Ishikawa (cell line): ENCODE measurements around the gene PRXL2B.

ENCODE experiments used
- CEBPB ChIP-seq: IDR thresholded peaks from 2 replicates; pipeline ENCODE4 v1.6.1; 2012
- CREB1 ChIP-seq: IDR thresholded peaks from 2 replicates; pipeline ENCODE4 v1.6.1; 2012; ENCODE audit warnings: low read depth
- EGR1 ChIP-seq: IDR thresholded peaks from 2 replicates; pipeline ENCODE4 v1.6.1; 2012
- EP300 ChIP-seq: IDR thresholded peaks from 2 replicates; pipeline ENCODE4 v1.6.1; 2012; ENCODE audit warnings: borderline replicate concordance
- FOXM1 ChIP-seq: IDR thresholded peaks from 2 replicates; pipeline ENCODE4 v1.6.1; 2012; ENCODE audit warnings: low read depth, borderline replicate concordance
- MAX ChIP-seq: IDR thresholded peaks from 2 replicates; pipeline ENCODE4 v1.6.1; 2012
- NFIC ChIP-seq: IDR thresholded peaks from 2 replicates; pipeline ENCODE4 v1.6.1; 2012
- RAD21 ChIP-seq: IDR thresholded peaks from 2 replicates; pipeline ENCODE4 v1.6.1; 2012; ENCODE audit warnings: low read depth
- REST ChIP-seq: IDR thresholded peaks from 2 replicates; pipeline ENCODE4 v1.6.1; 2012; ENCODE audit warnings: low read depth, mild to moderate bottlenecking
- TAF1 ChIP-seq: IDR thresholded peaks from 2 replicates; pipeline ENCODE4 v1.6.1; 2012; ENCODE audit warnings: low read depth, mild to moderate bottlenecking
- TCF12 ChIP-seq: IDR thresholded peaks from 2 replicates; pipeline ENCODE4 v1.6.1; 2012; ENCODE audit warnings: low read depth
- TEAD4 ChIP-seq: IDR thresholded peaks from 2 replicates; pipeline ENCODE4 v1.6.1; 2012
- USF1 ChIP-seq: IDR thresholded peaks from 2 replicates; pipeline ENCODE4 v1.6.1; 2012
- YY1 ChIP-seq: IDR thresholded peaks from 2 replicates; pipeline ENCODE4 v1.6.1; 2012; ENCODE audit warnings: low read depth
- ZBTB7A ChIP-seq: IDR thresholded peaks from 2 replicates; pipeline ENCODE4 v1.6.1; 2012; ENCODE audit warnings: low read depth

PRXL2B gene

GRCh38 chr1:2583871-2584351 is 2.7 kb upstream of the PRXL2B start:
- TF ChIP-seq USF1 (peak; percentile 90), TCF12 (no peak)

GRCh38 chr1:2584686-2585317 is 1.8 kb upstream of the PRXL2B start:
- TF ChIP-seq CREB1 = no peak
- TF ChIP-seq NFIC = no peak
- no peak for TF ChIP-seq TCF12
- TF ChIP-seq EGR1 = no peak
- no peak for TF ChIP-seq USF1
- TF ChIP-seq TEAD4 = no peak
- TF ChIP-seq TAF1 = no peak
- TF ChIP-seq CEBPB = no peak
- TF ChIP-seq YY1 = no peak
- TF ChIP-seq MAX = no peak
- TF ChIP-seq EP300 = no peak
- TF ChIP-seq REST = no peak
- no peak for TF ChIP-seq FOXM1
- no peak for TF ChIP-seq ZBTB7A
- TF ChIP-seq RAD21 = no peak

GRCh38 chr1:2585318-2586092 is 1.1 kb upstream of the PRXL2B start:
- no peak for TF ChIP-seq USF1
- TF ChIP-seq NFIC = no peak
- no peak for TF ChIP-seq TCF12
- no peak for TF ChIP-seq CEBPB
- TF ChIP-seq TEAD4 = no peak
- TF ChIP-seq EGR1 = no peak
- TF ChIP-seq EP300 = no peak
- TF ChIP-seq YY1 = no peak
- TF ChIP-seq RAD21 = no peak
- no peak for TF ChIP-seq FOXM1
- TF ChIP-seq CREB1 = no peak
- no peak for TF ChIP-seq MAX
- no peak for TF ChIP-seq ZBTB7A
- TF ChIP-seq TAF1 = no peak
- no peak for TF ChIP-seq REST

- TF ChIP-seq TAF1 (0 out of 2 replicates have a peak, but pooled peaks have one; percentile 32), TEAD4 (no peak), EGR1 (no peak), YY1 (no peak), RAD21 (no peak), NFIC (no peak), TCF12 (no peak), EP300 (no peak), USF1 (no peak), REST (no peak), FOXM1 (no peak), MAX (peak; percentile 13; the same call in 1 of the 2 replicates), CREB1 (no peak)
These were observed 688 bp downstream of the PRXL2B start for GRCh38 chr1:2587071-2587859.
